Neuronal stem cell (in vitro differentiated cells): ENCODE measurements around the gene ANKS1A.
A peak's percentile ranks its signal among the peaks of the same experiment; 100 is the strongest.

Source experiments
- DNase-seq: peaks from one replicate; pipeline ENCODE4 v3.0.0-alpha.2; 2013; ENCODE audit warnings: low spot score
- H2AFZ ChIP-seq: one replicate; pipeline ENCODE4 v1.6.1; 2013; ENCODE audit warnings: mild to moderate bottlenecking, low read length, inconsistent platforms
- H2AK5ac ChIP-seq: 2 replicates; pipeline ENCODE4 v1.6.1; 2013; ENCODE audit warnings: low read depth, mild to moderate bottlenecking, inconsistent platforms, low read length, moderate library complexity, mixed read lengths
- H2BK120ac ChIP-seq: 2 replicates; pipeline ENCODE4 v1.6.1; 2013; ENCODE audit warnings: low read depth, mild to moderate bottlenecking, inconsistent platforms, low read length, moderate library complexity, mixed read lengths
- H2BK12ac ChIP-seq: one replicate; pipeline ENCODE4 v1.6.1; 2013; ENCODE audit warnings: low read length, inconsistent platforms
- H2BK15ac ChIP-seq: 2 replicates; pipeline ENCODE4 v1.6.1; 2013; ENCODE audit warnings: mild to moderate bottlenecking, low read length, inconsistent platforms, mixed read lengths
- H2BK5ac ChIP-seq: one replicate; pipeline ENCODE4 v1.6.1; 2013; ENCODE audit warnings: inconsistent platforms, mild to moderate bottlenecking, low read length, moderate library complexity
- H3K14ac ChIP-seq: one replicate; pipeline ENCODE4 v1.6.1; 2013; ENCODE audit warnings: low read length, inconsistent platforms
- H3K18ac ChIP-seq: 2 replicates; pipeline ENCODE4 v1.6.1; 2013; ENCODE audit warnings: low read length, inconsistent platforms
- H3K23ac ChIP-seq: 2 replicates; pipeline ENCODE4 v1.6.1; 2013; ENCODE audit warnings: low read depth, mild to moderate bottlenecking, mixed read lengths, low read length, inconsistent platforms; ENCODE audit not compliant: poor library complexity
- H3K27ac ChIP-seq: replicated peaks from 3 replicates; pipeline ENCODE4 v1.5.1; 2013; ENCODE audit warnings: low read length, inconsistent platforms
- H3K27me3 ChIP-seq, 3 experiments: 2 replicates each; pipeline ENCODE4 v1.6.1; 2013; ENCODE audit warnings: low read length in 3 of 3, mild to moderate bottlenecking in 2 of 3, inconsistent platforms in 1 of 3, low read depth in 1 of 3, mixed read lengths in 1 of 3, moderate library complexity in 1 of 3; ENCODE audit not compliant: control insufficient read depth in 3 of 3, insufficient read depth in 3 of 3
- H3K36me3 ChIP-seq, 2 donors: replicated peaks in 1 of 2; 2 replicates each; pipeline ENCODE4 v1.6.1; 2013; ENCODE audit warnings: low read length in 2 of 2; ENCODE audit not compliant: control insufficient read depth in 2 of 2, insufficient read depth in 2 of 2
- H3K4ac ChIP-seq: 2 replicates; pipeline ENCODE4 v1.6.1; 2013; ENCODE audit warnings: inconsistent platforms, mild to moderate bottlenecking, low read length, moderate library complexity
- H3K4me1 ChIP-seq, 2 donors: 1 replicate in 1 of 2; 2 replicates in 1 of 2; pipeline ENCODE4 v1.6.1; 2013; ENCODE audit warnings: low read length in 2 of 2, low read depth in 1 of 2; ENCODE audit not compliant: control insufficient read depth in 2 of 2, insufficient read depth in 1 of 2
- H3K4me2 ChIP-seq: one replicate; pipeline ENCODE4 v1.6.1; 2013; ENCODE audit warnings: mild to moderate bottlenecking, low read length, inconsistent platforms; ENCODE audit not compliant: insufficient read depth, poor library complexity, severe bottlenecking
- H3K4me3 ChIP-seq, 2 donors: 2 replicates each; pipeline ENCODE4 v1.5.1; 2013; ENCODE audit warnings: low read length in 2 of 2, mild to moderate bottlenecking in 2 of 2, inconsistent platforms in 1 of 2, moderate library complexity in 1 of 2
- H3K79me1 ChIP-seq: one replicate; pipeline ENCODE4 v1.6.1; 2013; ENCODE audit warnings: low read depth, mild to moderate bottlenecking, inconsistent platforms, low read length, moderate library complexity
- H3K9ac ChIP-seq: one replicate; pipeline ENCODE4 v1.6.1; 2013; ENCODE audit warnings: mild to moderate bottlenecking, low read depth, low read length, inconsistent platforms; ENCODE audit not compliant: poor library complexity
- H3K9me3 ChIP-seq, 2 donors: replicated peaks in 1 of 2; 2 replicates each; pipeline versions ENCODE3 to v1.6.1; 2013; ENCODE audit warnings: low read length in 2 of 2, mild to moderate bottlenecking in 2 of 2, inconsistent platforms in 1 of 2, low read depth in 1 of 2, mixed read lengths in 1 of 2, moderate library complexity in 1 of 2; ENCODE audit not compliant: control insufficient read depth in 2 of 2, insufficient read depth in 1 of 2
- H4K8ac ChIP-seq: one replicate; pipeline ENCODE4 v1.6.1; 2013; ENCODE audit warnings: low read depth, mild to moderate bottlenecking, inconsistent platforms, low read length, moderate library complexity
- H4K91ac ChIP-seq: one replicate; pipeline ENCODE4 v1.6.1; 2013; ENCODE audit warnings: low read length, low read depth, mild to moderate bottlenecking, inconsistent platforms; ENCODE audit not compliant: poor library complexity
- WGBS, 2 donors: extraction: QIAGEN DNeasy Blood & Tissue Kit; methylation state at CpG; one replicate each; pipeline ENCODE4 v1.1.7; 2013; ENCODE audit warnings: missing lambda C conversion rate in 2 of 2, mixed read lengths in 1 of 2; ENCODE audit not compliant: insufficient read length in 2 of 2, insufficient replicate concordance in 1 of 2; ENCODE audit errors: extremely low coverage in 2 of 2; 5-methylcytosine and 5-hydroxymethylcytosine counted together

The ANKS1A gene

DNA sequence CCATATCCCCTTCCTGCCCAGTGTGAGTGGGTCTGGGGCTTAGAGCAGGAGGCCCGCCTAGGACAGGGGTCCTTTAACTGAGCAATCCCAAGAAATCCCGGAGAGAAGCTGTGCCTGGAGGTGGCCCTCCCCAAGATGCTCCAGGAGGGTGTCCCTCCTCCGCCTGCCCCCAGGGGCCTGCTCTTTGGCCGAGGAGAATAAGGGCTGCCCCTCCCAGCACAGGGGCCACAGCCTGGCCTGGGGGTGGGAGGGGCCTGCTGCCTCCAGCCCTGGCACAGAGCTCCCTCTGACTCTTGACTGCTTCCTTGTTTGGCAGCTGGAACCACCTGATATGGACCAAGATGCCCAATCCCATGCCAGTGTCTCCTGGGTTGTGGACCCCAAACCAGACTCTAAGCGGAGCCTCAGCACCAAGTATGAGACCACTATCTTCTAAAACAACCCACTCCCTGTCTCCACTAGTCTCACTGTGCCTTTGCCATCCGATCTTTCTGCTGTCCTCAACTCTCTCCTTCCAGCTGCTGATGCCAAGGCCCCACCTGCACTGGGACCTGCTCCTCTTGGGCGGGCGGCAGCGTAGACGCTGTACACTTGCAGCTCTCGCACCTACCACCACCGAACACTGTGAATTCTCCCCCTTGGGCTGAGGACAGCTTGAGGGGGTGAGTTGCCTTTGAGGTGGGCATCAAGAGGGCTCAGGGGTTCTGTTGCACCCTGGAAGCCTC, 197.7 kb downstream of the ANKS1A start:
- Histone ChIP-seq H2BK15ac (no peak overlapping the region), H3K4me2 (no peak overlapping the region), H2AFZ (no peak overlapping the region), H3K23ac (no peak overlapping the region), H3K4me1 (peaks cover 0 to 8% of the 10 kb centered on the region in 2 donors), H4K91ac (no peak overlapping the region), H3K27me3 (no peaks in the 10 kb centered on the region), H2BK12ac (no peak overlapping the region), H2BK5ac (peak overlapping the region; percentile 41), H3K9ac (no peak overlapping the region), H3K18ac (no peak overlapping the region), H4K8ac (no peak overlapping the region), H3K9me3 (no peaks in the 10 kb centered on the region), H2BK120ac (no peak overlapping the region), H3K14ac (peak overlapping the region; percentile 76), H3K79me1 (peaks cover 3% of the 10 kb centered on the region), H3K27ac (no peak overlapping the region), H3K4me3 (no peak overlapping the region), H3K4ac (no peak overlapping the region), H3K36me3 (peaks cover 20 to 65% of the 10 kb centered on the region in 2 donors), H2AK5ac (no peak overlapping the region)
- WGBS, 2 donors = no CpG with 5 or more reads among the region's 12 CpGs
- DNase-seq = no peak

DNA sequence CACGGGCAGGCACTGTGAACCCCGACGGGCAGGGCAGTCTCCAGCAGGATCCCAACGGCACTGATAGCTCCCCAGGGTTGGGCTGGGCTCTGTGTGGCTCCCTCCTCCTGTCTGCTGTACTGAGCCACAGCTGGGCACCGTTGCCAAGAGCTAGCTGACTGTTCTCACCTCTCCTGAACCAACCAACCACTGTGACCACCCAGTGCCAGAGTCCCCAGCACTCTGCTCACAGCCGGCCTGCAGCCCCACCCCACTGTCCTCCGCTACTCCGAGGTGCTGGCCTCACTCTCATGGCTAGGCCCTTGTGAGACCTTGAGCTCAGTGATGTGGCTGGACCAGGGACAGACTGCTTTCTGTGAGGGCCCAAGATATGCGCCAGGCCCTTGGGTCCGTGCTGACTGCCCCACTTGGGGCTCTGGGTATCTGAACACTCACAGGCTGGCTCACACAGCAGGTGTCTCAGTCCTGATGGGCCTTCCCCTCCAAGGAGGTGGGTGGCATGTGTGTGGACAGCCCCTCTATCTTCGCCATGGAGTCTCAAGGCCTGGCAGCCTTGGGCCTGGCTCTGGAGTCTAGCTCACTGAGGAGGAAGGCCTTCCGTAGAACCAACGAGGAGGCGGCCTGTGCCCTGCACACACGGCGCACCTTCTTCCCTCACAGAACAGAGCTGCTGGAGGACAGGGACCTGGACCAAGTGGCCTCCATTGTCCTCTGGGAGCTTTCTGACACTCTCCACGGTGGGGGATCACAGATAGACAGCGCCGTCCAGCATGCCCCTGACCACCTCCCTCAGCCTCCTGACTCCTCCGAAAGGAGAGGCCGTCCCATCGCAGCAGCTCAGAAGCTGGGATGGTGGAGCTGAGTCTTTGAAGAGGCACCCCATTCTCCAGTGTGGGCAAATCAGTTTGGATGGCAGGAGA, 198.6 kb downstream of the ANKS1A start:
- H3K4me3 ChIP-seq = no peak overlapping the region
- H4K91ac ChIP-seq = no peak overlapping the region
- no peak for DNase-seq
- H3K79me1 ChIP-seq = peaks cover under 1% of the 10 kb centered on the region
- H3K4ac ChIP-seq = no peak overlapping the region
- no CpG with 5 or more reads among the region's 22 CpGs for WGBS, 2 donors
- no peaks in the 10 kb centered on the region for H3K27me3 ChIP-seq
- H2BK12ac ChIP-seq = no peak overlapping the region
- H3K4me2 ChIP-seq = no peak overlapping the region
- H3K14ac ChIP-seq = no peak overlapping the region
- no peaks in the 10 kb centered on the region for H3K9me3 ChIP-seq
- H3K4me1 ChIP-seq = peaks cover under 1 to 2% of the 10 kb centered on the region in 2 donors
- H3K9ac ChIP-seq = no peak overlapping the region
- no peak overlapping the region for H2AFZ ChIP-seq
- no peak overlapping the region for H2BK15ac ChIP-seq
- no peak overlapping the region for H3K18ac ChIP-seq
- H2BK5ac ChIP-seq = no peak overlapping the region
- no peak overlapping the region for H3K27ac ChIP-seq
- no peak overlapping the region for H2AK5ac ChIP-seq
- H2BK120ac ChIP-seq = no peak overlapping the region
- no peak overlapping the region for H4K8ac ChIP-seq
- H3K36me3 ChIP-seq = peaks cover 17 to 61% of the 10 kb centered on the region in 2 donors
- H3K23ac ChIP-seq = peak overlapping the region; percentile 14

DNA sequence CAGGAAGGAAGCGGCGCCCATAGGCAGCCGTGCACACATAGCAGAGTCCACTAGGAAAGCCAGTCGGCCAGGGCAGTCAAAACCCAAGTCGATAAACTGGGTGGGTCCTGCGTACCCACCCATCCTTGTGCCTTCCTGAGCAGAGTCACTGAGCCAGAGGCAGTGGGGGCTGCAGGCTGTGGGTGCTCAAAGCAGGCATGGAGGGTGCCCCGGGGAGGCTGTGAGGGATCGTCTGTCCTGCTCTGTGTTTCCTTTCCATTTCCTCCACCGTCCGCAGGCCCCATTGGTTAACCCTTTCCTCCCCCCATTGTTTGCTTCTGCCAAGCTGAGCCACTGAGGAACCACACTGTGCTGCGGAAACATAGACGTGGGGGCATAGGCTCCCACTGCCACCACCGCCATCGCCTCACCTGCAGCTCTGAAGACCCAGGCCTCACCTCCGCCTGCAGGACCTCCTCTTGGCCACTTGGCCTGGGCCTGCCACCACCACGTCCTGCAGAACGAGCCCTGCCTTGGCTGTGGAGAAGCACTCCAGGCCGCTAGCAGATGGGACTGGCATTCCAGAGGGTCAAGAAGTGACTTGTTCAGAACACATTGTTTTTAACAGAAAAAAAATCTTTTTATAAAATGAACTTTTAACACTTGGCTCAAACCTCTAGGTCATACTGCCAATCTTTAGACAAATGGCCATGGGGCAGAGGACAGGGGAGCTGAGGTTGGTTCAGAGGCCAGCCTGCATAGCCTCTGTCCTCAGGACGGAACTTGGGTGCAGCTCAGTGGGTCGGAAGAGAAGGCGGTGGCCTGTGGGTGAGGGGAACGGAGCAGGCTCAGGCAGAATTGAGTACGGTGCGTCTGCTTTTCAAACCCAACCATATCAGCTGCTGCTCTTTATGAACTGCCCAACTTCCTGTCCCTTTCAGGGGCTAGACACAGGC, 199.5 kb downstream of the ANKS1A start:
- no peak overlapping the region for H3K14ac ChIP-seq
- H3K27ac ChIP-seq = no peak overlapping the region
- no peak overlapping the region for H2BK15ac ChIP-seq
- H2BK120ac ChIP-seq = no peak overlapping the region
- peaks cover 0 to 2% of the 10 kb centered on the region in 2 donors for H3K4me1 ChIP-seq
- H4K91ac ChIP-seq = no peak overlapping the region
- no peak overlapping the region for H2AFZ ChIP-seq
- peaks cover 10 to 52% of the 10 kb centered on the region in 2 donors for H3K36me3 ChIP-seq
- no peak for DNase-seq
- no peaks in the 10 kb centered on the region for H3K9me3 ChIP-seq
- H3K4me2 ChIP-seq = no peak overlapping the region
- no peak overlapping the region for H2BK12ac ChIP-seq
- WGBS, 2 donors = no CpG with 5 or more reads among the region's 24 CpGs
- H3K23ac ChIP-seq = peak overlapping the region; percentile 18
- no peak overlapping the region for H3K18ac ChIP-seq
- no peak overlapping the region for H4K8ac ChIP-seq
- H3K9ac ChIP-seq = no peak overlapping the region
- H3K27me3 ChIP-seq = no peaks in the 10 kb centered on the region
- no peak overlapping the region for H2BK5ac ChIP-seq
- no peak overlapping the region for H2AK5ac ChIP-seq
- no peaks in the 10 kb centered on the region for H3K79me1 ChIP-seq
- H3K4me3 ChIP-seq = no peak overlapping the region
- H3K4ac ChIP-seq = no peak overlapping the region
